Loucy (cell line): Measurements from ENCODE around the gene GABBR1.

ENCODE experiments used
- CTCF ChIP-seq: fragments of 200-600 bp; sonication (generic); conservative IDR thresholded peaks from 2 replicates; pipeline ENCODE4 v1.5.1; 2014; ENCODE audit warnings: mild to moderate bottlenecking, antibody characterized with exemption, low read length
- EZH2phosphoT487 ChIP-seq: fragments of 200-600 bp; IDR thresholded peaks from 2 replicates; pipeline ENCODE4 v1.6.1; 2018; ENCODE audit warnings: antibody characterized with exemption, mild to moderate bottlenecking, moderate library complexity, borderline replicate concordance

GRCh38 chr6:29577544-29577943 lies 55.4 kb downstream of the GABBR1 start:
- TF ChIP-seq CTCF (no peak), EZH2phosphoT487 (no peak)
